ENCODE data around the gene ZNF423.

Gene ZNF423

DNA sequence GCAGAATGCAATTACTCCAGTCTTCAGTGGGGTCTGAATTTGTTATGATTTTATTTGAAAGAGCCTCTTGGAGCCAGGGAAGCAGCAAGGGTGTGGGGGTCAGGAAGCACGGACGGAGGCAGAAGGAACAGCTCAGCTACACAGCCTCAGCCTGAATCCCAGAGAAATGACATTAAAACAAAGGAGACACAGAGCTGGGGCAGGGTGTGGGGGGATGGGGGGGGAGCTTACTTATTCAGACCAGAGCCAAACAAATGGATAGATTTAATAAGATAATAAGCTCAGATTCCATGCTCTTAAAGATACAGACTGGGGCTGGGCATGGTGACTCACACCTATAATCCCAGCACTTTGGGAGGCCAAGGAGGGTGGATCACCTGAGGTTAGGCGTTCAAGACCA, 195.3 kb downstream of the ZNF423 start:
- TF ChIP-seq, protein P1, sequence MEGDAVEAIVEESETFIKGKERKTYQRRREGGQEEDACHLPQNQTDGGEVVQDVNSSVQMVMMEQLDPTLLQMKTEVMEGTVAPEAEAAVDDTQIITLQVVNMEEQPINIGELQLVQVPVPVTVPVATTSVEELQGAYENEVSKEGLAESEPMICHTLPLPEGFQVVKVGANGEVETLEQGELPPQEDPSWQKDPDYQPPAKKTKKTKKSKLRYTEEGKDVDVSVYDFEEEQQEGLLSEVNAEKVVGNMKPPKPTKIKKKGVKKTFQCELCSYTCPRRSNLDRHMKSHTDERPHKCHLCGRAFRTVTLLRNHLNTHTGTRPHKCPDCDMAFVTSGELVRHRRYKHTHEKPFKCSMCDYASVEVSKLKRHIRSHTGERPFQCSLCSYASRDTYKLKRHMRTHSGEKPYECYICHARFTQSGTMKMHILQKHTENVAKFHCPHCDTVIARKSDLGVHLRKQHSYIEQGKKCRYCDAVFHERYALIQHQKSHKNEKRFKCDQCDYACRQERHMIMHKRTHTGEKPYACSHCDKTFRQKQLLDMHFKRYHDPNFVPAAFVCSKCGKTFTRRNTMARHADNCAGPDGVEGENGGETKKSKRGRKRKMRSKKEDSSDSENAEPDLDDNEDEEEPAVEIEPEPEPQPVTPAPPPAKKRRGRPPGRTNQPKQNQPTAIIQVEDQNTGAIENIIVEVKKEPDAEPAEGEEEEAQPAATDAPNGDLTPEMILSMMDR (conservative IDR thresholded peaks at IDR 0.05; ENCODE audit: low read length) = no peak
- DNase-seq (ENCODE audit: low read depth) = no peak
- H3K4me3 ChIP-seq (ENCODE audit: low read length) = no peak overlapping the region

DNA sequence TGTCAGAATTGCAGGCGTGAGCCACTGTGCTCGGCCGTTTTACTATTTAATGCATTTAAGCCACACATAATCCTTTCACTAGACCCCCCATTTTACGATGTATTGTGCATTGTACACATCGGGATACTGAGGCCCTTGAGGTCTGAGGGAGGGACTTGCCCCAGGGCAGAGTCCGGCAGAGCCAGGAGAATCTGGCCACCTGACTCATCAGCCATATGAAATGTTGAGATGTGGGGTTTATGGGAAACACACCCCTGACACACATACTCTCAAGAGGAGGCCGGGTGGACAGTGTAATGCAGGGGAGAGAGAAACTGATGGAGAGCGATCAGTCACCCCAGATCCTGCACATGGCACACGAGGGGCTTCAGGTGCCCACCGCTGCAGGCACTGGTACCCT, 196.6 kb downstream of the ZNF423 start:
- TF ChIP-seq, protein P1 (conservative IDR thresholded peaks at IDR 0.05; ENCODE audit: low read length) = no peak
- no peak for DNase-seq (ENCODE audit: low read depth)

DNA sequence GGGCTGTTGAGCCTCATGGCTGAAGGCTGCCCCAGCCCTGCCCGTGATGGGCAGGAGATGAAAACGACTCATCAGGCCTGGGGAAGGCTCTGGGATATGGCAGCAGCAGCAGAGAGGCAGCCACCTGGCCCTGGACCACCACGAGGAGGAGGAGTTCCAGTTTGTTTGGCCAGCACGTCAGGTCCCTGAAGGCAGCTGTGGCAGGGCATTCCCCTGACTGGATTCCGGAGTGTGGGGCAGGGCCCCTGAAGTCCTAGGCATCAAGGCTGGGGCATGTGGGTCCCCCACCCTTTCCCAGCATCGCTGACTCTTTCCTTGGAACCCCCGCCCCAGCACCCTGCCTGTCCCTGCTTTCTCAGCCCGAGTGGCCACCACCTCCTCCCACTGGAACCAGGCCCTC, 197.4 kb downstream of the ZNF423 start:
- TF ChIP-seq, protein P1 (conservative IDR thresholded peaks at IDR 0.05; ENCODE audit: low read length) = no peak
- no peak overlapping the region for H3K4me3 ChIP-seq (ENCODE audit: low read length)
- DNase-seq (ENCODE audit: low read depth) = no peak

More for the DNA sequence above, 196.6 kb downstream of the ZNF423 start:
- H3K4me3 ChIP-seq (ENCODE audit: low read length) = no peak overlapping the region

DNA sequence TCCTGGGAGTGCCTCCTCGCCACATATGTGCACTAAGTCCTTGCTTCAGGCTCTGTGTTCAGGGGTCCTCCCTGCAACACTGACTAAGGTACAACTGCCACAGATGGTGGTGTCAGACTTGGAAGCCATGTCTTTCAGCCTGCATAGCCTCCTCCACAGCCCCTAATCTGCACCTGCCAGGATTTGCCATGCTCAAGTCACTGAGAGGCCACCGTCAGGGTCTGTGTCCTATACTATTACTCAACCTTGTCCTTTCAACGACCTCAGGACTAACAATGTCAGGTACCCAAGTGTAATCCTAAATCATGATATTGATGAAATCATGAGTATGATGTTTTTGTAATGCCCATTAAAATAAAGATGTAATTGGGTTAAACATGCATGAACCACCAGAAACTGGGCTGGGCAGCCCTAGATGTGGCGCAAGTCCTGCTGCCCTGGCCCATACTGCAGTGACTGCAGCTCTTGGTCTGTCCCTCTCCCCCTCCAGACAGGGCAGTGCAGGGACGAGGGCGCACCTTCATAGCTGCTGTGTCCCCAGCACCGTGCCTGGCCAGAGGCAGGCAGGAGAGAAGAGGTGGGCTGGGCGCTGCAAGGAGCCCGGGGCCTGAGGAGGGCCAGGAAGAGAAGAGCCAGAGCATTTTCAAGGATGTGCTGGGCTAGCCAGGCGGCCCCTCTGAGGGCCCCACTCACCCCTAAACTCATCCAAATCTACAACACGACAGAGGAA, 198.0 kb downstream of the ZNF423 start:
- no peak overlapping the region for H3K4me3 ChIP-seq (ENCODE audit: low read length)
- no peak for DNase-seq (ENCODE audit: low read depth)
- TF ChIP-seq, protein P1 (conservative IDR thresholded peaks at IDR 0.05; ENCODE audit: low read length) = no peak

DNA sequence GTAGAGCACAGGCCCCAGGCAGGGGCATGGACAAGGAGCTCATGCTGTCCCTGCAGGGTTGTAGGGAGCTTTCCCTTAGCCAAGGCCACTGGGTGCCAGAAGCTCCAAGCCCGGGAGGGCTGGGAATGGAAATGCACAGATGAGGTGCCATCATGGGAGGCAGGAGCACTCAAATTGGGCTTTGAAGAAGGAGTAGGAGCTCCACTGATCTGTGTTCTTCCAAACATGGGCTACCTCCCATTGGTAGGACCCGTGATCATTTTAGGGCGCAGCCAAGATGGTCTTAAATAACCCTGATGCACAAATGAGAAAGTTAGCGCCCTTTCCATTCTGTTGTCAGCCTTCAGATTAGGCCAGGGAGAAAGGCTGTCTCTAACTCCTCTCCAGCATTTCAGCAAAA, 201.5 kb downstream of the ZNF423 start:
- H3K4me3 ChIP-seq (ENCODE audit: low read length) = no peak overlapping the region
- TF ChIP-seq, protein P1 (conservative IDR thresholded peaks at IDR 0.05; ENCODE audit: low read length) = no peak
- DNase-seq (ENCODE audit: low read depth) = no peak

DNA sequence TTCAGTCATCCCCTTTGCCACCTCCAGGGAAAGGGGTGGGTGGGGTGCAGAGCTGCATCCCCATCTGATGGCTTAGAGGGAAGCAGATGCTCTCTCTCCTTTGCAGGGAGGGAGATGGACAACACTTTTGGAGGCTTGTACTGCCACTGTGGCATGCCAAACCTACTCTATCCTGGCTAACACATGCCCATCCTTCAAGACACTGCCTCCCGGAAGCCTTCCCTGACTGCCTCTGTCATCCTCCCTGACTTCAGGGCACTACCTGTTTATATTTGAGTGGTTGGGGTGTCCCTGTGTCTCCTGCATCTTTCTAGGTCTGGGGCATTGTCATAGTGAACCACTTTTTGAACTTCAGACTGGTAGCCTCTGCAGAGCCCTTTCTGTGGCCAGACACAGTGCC, 202.3 kb downstream of the ZNF423 start:
- TF ChIP-seq, protein P1 (conservative IDR thresholded peaks at IDR 0.05; ENCODE audit: low read length) = no peak
- no peak overlapping the region for H3K4me3 ChIP-seq (ENCODE audit: low read length)
- DNase-seq (ENCODE audit: low read depth) = no peak

DNA sequence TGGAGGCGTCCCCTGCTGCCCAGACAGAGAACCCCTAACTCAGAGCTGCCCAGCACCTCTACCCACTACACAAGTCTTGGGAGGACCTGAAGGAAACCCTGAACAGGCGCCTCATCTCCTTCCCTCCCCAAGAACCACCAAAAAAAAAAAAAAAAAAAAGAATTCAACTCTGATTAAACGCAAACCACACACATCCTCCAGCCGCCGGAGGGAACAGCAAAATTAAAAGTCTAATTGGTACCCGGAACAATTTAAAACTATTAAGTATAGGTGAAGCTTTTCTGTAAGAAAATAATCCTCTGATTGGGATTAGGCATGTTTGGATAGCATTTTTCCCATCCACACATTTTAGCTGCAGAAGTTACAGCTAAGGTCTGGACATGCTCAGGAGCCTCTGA, 202.7 kb downstream of the ZNF423 start:
- TF ChIP-seq, protein P1 (conservative IDR thresholded peaks at IDR 0.05; ENCODE audit: low read length) = no peak
- H3K4me3 ChIP-seq (ENCODE audit: low read length) = no peak overlapping the region

More for the DNA sequence above, 202.7 kb downstream of the ZNF423 start:
- DNase-seq (ENCODE audit: low read depth) = no peak
